ENCODE results near the gene PLIN1.

DNA sequence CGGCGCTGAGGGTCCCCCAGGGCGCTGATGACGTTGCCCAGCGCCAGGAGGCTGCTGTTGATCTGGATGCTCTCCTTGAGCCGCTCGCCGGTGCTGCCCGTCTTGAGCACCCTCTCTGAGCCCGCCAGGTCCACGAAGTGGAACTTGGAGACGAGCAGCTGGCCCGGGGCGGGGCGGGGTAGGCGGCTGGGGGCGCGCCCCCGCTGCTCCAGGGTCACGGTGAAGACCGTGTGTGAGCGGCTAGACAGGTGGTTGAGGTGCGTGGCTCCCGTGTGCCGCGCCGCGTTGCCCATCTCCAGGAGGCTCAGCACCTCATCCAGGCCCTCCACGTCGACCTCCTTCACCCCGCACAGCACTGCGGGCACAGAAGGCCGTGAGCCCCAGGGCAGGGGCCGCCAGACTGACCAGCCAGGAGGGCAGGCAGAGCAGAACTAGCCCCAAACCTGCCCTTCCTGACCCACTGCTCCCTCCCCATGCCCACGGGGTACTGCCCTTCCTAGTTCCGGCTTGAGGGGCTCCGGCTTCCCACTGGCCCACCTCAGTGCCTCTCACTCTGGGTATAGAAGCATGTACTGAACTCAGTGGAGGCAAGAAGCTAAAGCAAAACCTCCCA is 30.0 kb downstream of the PLIN1 start:
- TF ChIP-seq CTCF (IDR thresholded peaks at IDR 0.05), result no peak
- no peak for TF ChIP-seq EZH2phosphoT487 (IDR thresholded peaks at IDR 0.05)

All from neural progenitor cell (in vitro differentiated cells).